Thyroid gland (tissue), 4 donors: ENCODE results near the gene HSPB6. TPM values are rescaled to one million over a fixed set of nuclear protein-coding genes. Genes with fewer than 3 reads are reported as not detected.

ENCODE experiments used
- DNase-seq, 2 donors: peaks; one replicate each; pipeline ENCODE4 v3.0.0-alpha.2; 2019
- H3K27ac ChIP-seq, 3 donors: fragments of 200-600 bp; sonication (generic); 1 replicate in 2 of 3; 2 replicates in 1 of 3; pipeline ENCODE4 v1.5.1; 2016 to 2019; ENCODE audit warnings: mild to moderate bottlenecking in 1 of 3, moderate library complexity in 1 of 3
- H3K27me3 ChIP-seq: fragments of 200-600 bp; sonication (generic); one replicate; pipeline ENCODE4 v1.5.1; 2019
- H3K36me3 ChIP-seq, 2 donors: fragments of 200-600 bp; sonication (generic); one replicate each; pipeline ENCODE4 v1.5.1; 2016 to 2019
- H3K4me1 ChIP-seq, 2 donors: fragments of 200-600 bp; sonication (generic); one replicate each; pipeline ENCODE4 v1.5.1; 2017 to 2019
- H3K4me3 ChIP-seq, 3 donors: fragments of 200-600 bp; sonication (generic); replicated peaks in 1 of 3; 1 replicate in 2 of 3; 2 replicates in 1 of 3; pipeline ENCODE4 v1.5.1; 2016; ENCODE audit warnings: mild to moderate bottlenecking in 1 of 3
- H3K9me3 ChIP-seq: fragments of 200-600 bp; sonication (generic); one replicate; pipeline ENCODE4 v1.5.1; 2017
- POLR2A ChIP-seq, 2 donors: fragments of 450-650 bp; IDR thresholded peaks; one replicate each; pipeline ENCODE4 v1.6.1; 2017; ENCODE audit warnings: antibody characterized with exemption in 2 of 2, mild to moderate bottlenecking in 2 of 2, moderate library complexity in 1 of 2
- WGBS, 2 donors: methylation state at CpG; one replicate each; pipeline ENCODE4 v1.1.5; 2017; 5-methylcytosine and 5-hydroxymethylcytosine counted together
- intact Hi-C: fragments of 100-400 bp; cut with DNase I; formaldehyde crosslinking; loops from one replicate; pipeline ENCODE4 v1.15.1; 2023
- total RNA-seq, 4 donors: library from RNA; depleted of rRNA; stranded (reverse); fragments of >200 nt; gene quantifications; one replicate each; pipeline ENCODE4 v1.2.3, GENCODE V29; 2016
- TF ChIP-seq, protein P1 (sequence below), 6 experiments: fragments of 200-600 bp in 3 of 6; fragments of 450-650 bp in 3 of 6; sonication (generic) in 3 of 6; IDR thresholded peaks; one replicate each; pipeline ENCODE4 v1.5.1; 2016 to 2019; ENCODE audit warnings: antibody characterized with exemption in 6 of 6, mild to moderate bottlenecking in 2 of 6, inconsistent platforms in 1 of 6, moderate library complexity in 1 of 6

The HSPB6 gene
- total RNA-seq, 4 donors from 2014 or later = 17.3 to 31.8 (median 23.1) TPM

DNA sequence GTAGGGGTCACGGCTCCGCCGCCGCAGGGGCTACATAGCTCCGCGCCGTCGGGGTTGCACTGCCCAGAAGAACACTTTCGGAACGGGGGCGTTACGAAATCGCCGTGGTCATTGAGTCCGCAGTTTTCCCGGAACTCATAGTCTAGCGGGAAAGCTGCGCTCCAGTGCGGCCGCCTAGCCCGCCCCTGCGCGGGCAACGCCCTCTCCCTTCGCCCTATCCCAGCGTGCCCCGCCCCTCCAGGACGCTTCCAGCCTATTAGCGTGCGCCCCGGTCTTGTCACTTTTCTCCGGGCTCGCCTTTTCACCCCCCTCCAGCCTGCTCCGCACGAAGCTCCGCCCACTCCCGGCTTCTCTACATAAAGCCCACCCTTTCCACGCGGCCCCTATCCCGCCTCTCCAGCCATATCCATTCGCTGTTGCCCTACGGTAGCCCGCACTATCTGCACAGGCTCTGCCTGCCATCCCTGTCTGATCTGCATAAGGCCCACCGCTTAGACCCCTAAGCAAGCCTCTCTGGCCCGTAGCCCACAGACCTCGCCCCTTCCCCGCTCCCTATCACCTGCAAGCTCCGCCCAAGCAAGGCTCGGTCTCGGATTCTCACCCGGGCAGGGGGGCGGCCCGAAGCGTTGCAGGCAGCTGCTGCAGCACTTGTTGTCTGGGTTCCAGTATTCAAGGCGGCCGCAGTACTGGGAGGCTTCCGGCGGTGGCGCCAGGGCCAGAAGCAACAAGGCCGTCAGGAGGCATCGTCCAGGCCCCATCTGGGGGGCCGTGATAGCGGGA, 16.2 kb downstream of the HSPB6 start:
- Histone ChIP-seq H3K27ac (peak overlapping the region; percentile 25 to 48 (median 29)), H3K9me3 (no peaks in the 10 kb centered on the region), H3K4me3 (peak overlapping the region in 2 of 3 donors; percentile 45 to 73), H3K36me3 (peaks cover 21 to 27% of the 10 kb centered on the region in 2 donors), H3K4me1 (peaks cover 20 to 24% of the 10 kb centered on the region in 2 donors), H3K27me3 (no peaks in the 10 kb centered on the region)
- TF ChIP-seq, protein P1, sequence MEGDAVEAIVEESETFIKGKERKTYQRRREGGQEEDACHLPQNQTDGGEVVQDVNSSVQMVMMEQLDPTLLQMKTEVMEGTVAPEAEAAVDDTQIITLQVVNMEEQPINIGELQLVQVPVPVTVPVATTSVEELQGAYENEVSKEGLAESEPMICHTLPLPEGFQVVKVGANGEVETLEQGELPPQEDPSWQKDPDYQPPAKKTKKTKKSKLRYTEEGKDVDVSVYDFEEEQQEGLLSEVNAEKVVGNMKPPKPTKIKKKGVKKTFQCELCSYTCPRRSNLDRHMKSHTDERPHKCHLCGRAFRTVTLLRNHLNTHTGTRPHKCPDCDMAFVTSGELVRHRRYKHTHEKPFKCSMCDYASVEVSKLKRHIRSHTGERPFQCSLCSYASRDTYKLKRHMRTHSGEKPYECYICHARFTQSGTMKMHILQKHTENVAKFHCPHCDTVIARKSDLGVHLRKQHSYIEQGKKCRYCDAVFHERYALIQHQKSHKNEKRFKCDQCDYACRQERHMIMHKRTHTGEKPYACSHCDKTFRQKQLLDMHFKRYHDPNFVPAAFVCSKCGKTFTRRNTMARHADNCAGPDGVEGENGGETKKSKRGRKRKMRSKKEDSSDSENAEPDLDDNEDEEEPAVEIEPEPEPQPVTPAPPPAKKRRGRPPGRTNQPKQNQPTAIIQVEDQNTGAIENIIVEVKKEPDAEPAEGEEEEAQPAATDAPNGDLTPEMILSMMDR (IDR thresholded peaks at IDR 0.05) = no peak
- TF ChIP-seq POLR2A (IDR thresholded peaks at IDR 0.05) = no peak
- WGBS, 2 donors = 1 to 2% methylated on average over 27 to 47 of the region's 63 CpGs
- DNase-seq = peak; percentile 99
- intact Hi-C loops = no loop called here

DNA sequence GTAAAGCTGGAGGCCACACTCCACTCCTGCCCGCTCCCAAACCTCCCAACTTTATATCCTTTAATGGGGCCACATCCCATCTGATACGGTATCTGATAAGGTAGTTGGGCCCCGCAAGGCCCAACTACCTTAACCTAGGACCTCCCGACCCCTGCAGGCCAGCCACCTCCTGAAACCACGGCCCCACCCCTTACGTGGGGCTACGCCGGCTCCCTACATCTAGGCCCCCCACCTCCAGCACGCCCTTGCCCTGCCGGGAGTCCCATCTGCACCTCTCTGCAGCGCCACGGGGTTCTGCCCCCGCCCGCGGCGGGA, 16.8 kb downstream of the HSPB6 start:
- no peak for DNase-seq
- 3 to 20% methylated on average over 3 to 16 of the region's 16 CpGs for WGBS, 2 donors
- Histone ChIP-seq H3K4me3 (peak overlapping the region in 2 of 3 donors; percentile 45 to 73), H3K9me3 (no peaks in the 10 kb centered on the region), H3K27me3 (no peaks in the 10 kb centered on the region), H3K36me3 (peaks cover 22 to 31% of the 10 kb centered on the region in 2 donors), H3K27ac (peak overlapping the region in 2 of 3 donors; percentile 29 to 48), H3K4me1 (peaks cover 20 to 24% of the 10 kb centered on the region in 2 donors)
- TF ChIP-seq, protein P1 (IDR thresholded peaks at IDR 0.05) = no peak
- TF ChIP-seq POLR2A (IDR thresholded peaks at IDR 0.05) = no peak
- intact Hi-C loops = no loop called here

DNA sequence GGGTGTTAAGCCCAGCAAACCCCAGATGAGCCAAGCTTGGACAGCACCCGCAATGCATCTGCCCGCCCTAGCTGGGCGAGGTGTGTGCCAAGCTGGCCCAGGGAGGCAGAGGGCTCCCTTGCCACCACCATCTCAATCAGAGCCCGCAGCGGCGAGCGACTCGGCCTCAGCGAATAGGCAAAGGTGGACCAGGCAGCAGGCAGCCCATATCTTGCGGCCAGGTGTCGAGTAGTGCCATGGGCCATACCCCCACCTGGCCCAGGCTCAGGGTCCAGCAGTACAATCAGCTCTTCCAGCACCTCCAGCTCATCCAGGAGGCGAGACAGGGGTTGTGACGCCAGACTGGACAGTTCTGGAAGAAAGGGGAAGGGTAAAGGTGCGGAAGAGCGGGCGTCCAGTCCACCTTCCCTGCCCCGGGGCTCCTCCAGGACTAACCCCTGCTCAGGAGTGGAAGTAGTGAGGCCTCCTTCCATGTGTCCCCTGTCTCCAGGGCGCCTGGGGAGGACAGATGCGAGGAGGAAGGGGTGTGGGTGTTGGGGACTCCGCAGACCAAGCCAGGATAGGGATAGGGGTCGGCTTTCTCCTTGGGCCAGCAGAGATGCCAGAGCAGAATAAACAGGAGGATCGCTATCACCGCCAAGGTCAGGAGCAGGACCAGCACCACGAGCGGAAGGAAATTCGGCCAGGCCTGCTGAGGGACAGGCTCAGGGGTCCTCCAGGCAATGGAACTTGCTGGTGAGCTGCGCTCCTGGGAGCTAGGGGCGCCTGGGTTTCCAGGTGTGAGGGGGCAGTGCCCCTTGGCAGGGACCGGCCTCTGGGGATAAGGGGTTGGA, 17.3 kb downstream of the HSPB6 start:
- no peaks in the 10 kb centered on the region for H3K27me3 ChIP-seq
- DNase-seq = no peak
- peak overlapping the region in 1 of 3 donors; percentile 48 for H3K27ac ChIP-seq
- H3K4me1 ChIP-seq = peaks cover 20 to 21% of the 10 kb centered on the region in 2 donors
- intact Hi-C loops = no loop called here
- WGBS, 2 donors = 73 to 86% methylated on average over 20 to 26 of the region's 29 CpGs
- TF ChIP-seq POLR2A (IDR thresholded peaks at IDR 0.05) = no peak
- TF ChIP-seq, protein P1 (IDR thresholded peaks at IDR 0.05) = no peak
- peaks cover 22 to 31% of the 10 kb centered on the region in 2 donors for H3K36me3 ChIP-seq
- H3K4me3 ChIP-seq = peak overlapping the region in 1 of 3 donors; percentile 45
- no peaks in the 10 kb centered on the region for H3K9me3 ChIP-seq

DNA sequence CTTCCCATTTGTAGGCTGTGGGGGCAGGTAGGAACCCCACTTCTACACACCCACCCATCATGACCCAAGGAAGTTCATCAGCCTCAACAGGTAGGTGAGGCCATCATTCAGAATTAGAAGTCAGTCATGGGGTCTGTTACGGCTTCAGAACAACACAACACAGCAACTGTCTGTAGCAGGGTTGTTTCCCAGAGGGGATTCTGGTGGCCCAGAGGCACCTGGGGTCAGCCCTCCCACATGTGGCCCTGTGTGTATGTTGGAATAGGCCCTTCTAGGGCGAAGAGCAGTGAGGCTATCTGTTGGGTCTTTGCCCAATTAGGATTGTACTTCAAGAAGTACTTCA, 18.0 kb downstream of the HSPB6 start:
- no peaks in the 10 kb centered on the region for H3K27me3 ChIP-seq
- peaks cover 22 to 29% of the 10 kb centered on the region in 2 donors for H3K36me3 ChIP-seq
- no peak overlapping the region for H3K27ac ChIP-seq
- intact Hi-C loops = no loop called here
- TF ChIP-seq, protein P1 (IDR thresholded peaks at IDR 0.05) = no peak
- no peak for TF ChIP-seq POLR2A (IDR thresholded peaks at IDR 0.05)
- H3K9me3 ChIP-seq = no peaks in the 10 kb centered on the region
- no peak for DNase-seq
- peaks cover 15% of the 10 kb centered on the region in 2 donors for H3K4me1 ChIP-seq
- 100% methylated on average over 1 to 2 of the region's 2 CpGs for WGBS, 2 donors
- H3K4me3 ChIP-seq = no peak overlapping the region
